NB4 (cell line): Measurements from ENCODE around the gene CCDC186.
A peak's percentile ranks its signal among the peaks of the same experiment; 100 is the strongest.

Experiments
- DNase-seq: peaks from one replicate; pipeline ENCODE4 v3.0.0; 2010; ENCODE audit warnings: low read depth
- H3K4me3 ChIP-seq: one replicate; pipeline ENCODE4 v1.5.1; 2011; ENCODE audit warnings: mild to moderate bottlenecking, low read depth, low read length, moderate library complexity
- CTCF ChIP-seq: IDR thresholded peaks from one replicate; pipeline ENCODE4 v1.5.1; 2012; ENCODE audit warnings: low read depth, low read length
- MAX ChIP-seq: IDR thresholded peaks from 2 replicates; pipeline ENCODE4 v1.6.1; 2011; ENCODE audit warnings: low read depth, low read length
- MYC ChIP-seq: IDR thresholded peaks from 2 replicates; pipeline ENCODE4 v1.6.1; 2011; ENCODE audit warnings: low read depth, low read length
- POLR2A ChIP-seq: IDR thresholded peaks from 2 replicates; pipeline ENCODE4 v1.6.1; 2011; ENCODE audit warnings: mild to moderate bottlenecking; ENCODE audit not compliant: insufficient read length; ENCODE audit errors: extremely low read depth

CCDC186 gene

GRCh38 chr10:114179747-114180146 is 5.7 kb upstream of the CCDC186 start:
- no peak overlapping the region for H3K4me3 ChIP-seq
- no peak for DNase-seq
- no peak for TF ChIP-seq CTCF
- no peak for TF ChIP-seq POLR2A
- no peak for TF ChIP-seq MAX
- no peak for TF ChIP-seq MYC

GRCh38 chr10:114179148-114179547 is 5.1 kb upstream of the CCDC186 start, which contains the start of gene TDRD1:
TDRD1 (plus strand) TSS chr10:114179353; CDS start chr10:114187832, 8,479 bp downstream.
- DNase-seq: no peak
- H3K4me3 ChIP-seq: no peak within 1 kb of the TSS
- TF ChIP-seq CTCF: no peak
- TF ChIP-seq MYC: no peak
- TF ChIP-seq MAX: no peak
- TF ChIP-seq POLR2A: no peak

- no peak for DNase-seq
- TF ChIP-seq MAX: no peak
- TF ChIP-seq CTCF: no peak
- TF ChIP-seq POLR2A: no peak
- no peak for TF ChIP-seq MYC
- no peak overlapping the region for H3K4me3 ChIP-seq
Measured at GRCh38 chr10:114176511-114176910, 2.5 kb upstream of the CCDC186 start.

GRCh38 chr10:114175667-114176066 is 1.7 kb upstream of the CCDC186 start:
- no peak for DNase-seq
- H3K4me3 ChIP-seq: no peak overlapping the region
- TF ChIP-seq MYC (no peak), MAX (no peak), CTCF (no peak), POLR2A (no peak)

GRCh38 chr10:114174695-114175188 is 739 bp upstream of the CCDC186 start:
- H3K4me3 ChIP-seq: peak overlapping the region; percentile 84
- TF ChIP-seq MYC (no peak; the same call in 1 of the 2 replicates), CTCF (no peak), MAX (peak; percentile 59; the same call in 1 of the 2 replicates)
- peak; percentile 81 for DNase-seq

GRCh38 chr10:114173603-114173920 is 441 bp downstream of the CCDC186 start:
- peak overlapping the region; percentile 84 for H3K4me3 ChIP-seq
- no peak for DNase-seq
- TF ChIP-seq MYC (no peak), POLR2A (no peak), CTCF (no peak), MAX (no peak)
